ENCODE data around the gene E4F1.

- no peak for TF ChIP-seq CTCF (conservative IDR thresholded peaks at IDR 0.05; ENCODE audit: low read depth, low read length)
- no peak for TF ChIP-seq EZH2 (IDR thresholded peaks at IDR 0.05; ENCODE audit: borderline replicate concordance, low read depth, low read length, poor library complexity, severe bottlenecking)
Observed at GRCh38 chr16:2223221-2223941, at the start of gene E4F1.
